ENCODE results near the gene VPS13A.
"Not testable (repeated sequence)": the region's sequence is repeated elsewhere in the genome, so short reads cannot be mapped to it uniquely, and the experiment has no call there.

Gene VPS13A

DNA sequence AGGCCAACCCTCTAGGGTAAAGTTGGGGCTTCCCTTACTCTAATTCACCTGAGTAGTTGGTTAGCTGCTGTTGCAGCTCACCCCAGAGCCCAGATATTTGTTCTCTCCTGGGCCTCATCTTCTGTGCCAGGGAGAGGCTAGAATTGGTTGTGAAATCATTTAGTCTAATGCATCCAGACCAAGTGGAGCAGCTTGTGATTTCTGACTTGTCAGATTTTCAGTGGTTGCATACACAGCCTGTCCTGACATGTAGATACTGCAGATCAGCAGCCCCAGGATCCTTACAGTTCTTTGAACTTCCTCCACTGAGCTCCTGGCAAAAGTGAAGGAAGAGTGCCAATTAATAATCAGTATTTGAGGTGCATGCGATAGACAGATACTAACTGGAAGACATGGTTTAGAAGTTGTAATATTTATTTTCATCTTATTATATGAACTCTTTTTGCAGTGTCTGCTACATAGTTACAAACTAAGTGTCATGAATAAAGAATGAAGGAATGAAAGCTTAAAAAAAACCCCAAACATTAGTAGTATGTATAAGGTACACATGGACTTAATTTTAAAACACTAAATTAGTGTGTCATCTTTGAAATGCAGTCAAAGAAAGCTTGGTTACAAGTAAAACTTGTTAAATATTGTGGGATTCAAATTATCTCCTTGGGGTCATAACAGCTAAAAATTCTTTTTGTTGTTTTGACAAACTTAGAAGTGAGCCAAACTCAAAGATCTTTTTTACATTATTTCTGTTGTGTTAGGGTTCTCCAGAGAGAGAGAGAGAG lies 128.5 kb downstream of the VPS13A start:
- no peak for DNase-seq

DNA sequence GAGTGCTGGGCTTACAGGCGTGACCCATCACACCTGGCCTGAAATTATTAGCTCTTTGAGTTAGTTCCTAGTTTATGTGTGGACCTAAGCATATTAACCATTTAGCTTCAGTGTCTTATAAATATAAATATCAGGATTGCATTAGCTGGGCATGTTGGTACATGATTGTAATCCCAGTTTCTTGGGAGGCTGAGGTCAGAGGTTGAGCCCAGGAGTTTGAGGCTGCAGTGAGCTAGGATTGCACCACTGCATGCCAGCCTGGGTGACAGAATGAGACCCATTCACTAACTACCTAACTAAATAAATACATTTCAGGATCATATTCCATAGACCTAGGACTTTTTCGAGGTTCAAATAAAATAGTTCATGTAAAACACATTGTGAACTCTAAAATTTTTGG lies 129.8 kb downstream of the VPS13A start:
- no peak for DNase-seq

DNA sequence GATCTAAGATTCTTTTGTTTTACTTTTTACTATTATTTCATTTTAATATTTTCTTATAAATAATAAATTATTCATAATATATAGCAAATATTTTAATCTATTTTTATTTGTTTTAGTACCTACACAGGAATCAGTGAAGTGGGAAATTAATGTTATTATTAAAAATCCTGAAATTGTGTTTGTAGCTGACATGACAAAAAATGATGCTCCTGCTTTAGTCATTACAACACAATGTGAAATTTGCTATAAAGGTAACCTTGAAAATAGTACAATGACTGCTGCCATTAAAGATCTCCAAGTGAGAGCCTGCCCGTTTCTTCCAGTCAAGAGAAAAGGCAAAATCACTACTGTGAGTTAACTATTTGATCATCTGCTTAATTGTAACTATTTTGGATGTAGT lies 138.7 kb downstream of the VPS13A start:
- DNase-seq: no peak

DNA sequence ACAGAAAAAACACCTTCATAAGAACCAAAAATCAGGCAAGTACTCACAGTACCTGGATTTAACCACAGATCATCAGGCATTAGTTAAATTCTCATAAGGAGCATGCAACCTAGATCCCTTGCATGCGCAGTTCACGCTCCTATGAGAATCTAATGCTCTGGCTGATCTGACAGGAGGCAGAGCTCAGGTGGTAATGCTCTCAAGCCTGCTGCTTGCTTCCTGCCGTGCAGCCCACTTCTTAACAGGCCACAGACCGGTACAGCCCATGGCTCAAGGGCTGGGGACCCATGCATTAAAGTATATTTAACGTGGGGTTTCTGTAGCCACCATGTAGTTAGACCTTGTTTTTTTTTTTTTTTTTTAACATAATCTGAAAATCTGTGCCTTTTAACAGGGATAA lies 147.7 kb downstream of the VPS13A start:
- no peak for DNase-seq

DNA sequence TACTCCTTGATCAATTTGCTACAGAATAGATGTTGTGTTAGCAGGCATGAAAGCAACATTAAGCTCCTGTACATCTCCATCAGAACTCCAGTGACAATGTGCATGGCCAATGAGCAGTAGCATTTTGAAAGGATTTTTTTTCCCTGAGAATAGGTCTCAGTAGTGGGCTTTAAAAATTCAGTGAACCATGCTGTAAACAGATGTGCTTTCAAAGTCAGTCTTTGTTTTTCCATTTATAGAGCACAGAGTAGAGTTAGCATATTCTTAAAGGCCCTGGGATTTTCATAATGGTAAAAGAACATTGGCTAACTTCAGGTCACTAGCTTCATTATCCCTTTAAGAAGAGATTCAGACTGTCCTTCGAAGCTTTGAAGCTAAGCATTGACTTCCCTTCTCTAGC lies 150.8 kb downstream of the VPS13A start:
- no peak for DNase-seq

DNA sequence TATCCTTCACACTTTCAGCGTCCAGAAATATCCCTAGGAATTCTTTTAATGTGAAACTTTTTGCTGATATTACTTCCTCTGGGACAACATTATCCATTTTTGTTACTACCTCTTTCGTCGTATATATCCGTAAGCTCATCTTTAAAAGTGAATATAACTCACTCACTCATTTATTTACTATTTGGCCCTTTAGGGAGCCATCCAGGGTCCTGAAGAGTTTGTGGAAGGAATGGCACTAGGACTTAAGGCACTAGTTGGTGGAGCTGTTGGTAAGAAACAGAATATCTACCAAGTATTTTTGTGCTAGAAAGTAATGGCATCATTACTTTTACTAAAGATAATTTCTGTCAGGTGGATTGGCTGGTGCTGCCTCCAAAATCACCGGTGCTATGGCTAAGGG lies 192.7 kb downstream of the VPS13A start:
- no peak for DNase-seq

DNA sequence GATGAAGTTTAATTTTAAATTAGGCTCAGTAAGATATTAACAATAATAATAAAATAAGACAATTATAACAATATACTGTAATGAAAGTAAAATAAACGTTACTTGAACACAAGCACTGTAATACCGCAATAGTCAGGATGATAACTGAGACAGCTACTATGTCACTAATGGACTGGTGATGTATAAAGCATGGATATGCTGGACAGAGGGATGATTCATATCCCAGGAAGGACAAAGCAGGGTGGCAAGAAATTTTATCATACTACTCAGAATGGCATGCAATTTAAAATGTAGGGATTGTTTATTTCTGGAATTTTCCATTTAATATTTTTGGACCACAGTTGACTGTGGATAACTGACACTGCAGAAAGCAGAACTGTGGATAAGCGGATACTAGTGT lies 196.9 kb downstream of the VPS13A start:
- DNase-seq: no peak

DNA sequence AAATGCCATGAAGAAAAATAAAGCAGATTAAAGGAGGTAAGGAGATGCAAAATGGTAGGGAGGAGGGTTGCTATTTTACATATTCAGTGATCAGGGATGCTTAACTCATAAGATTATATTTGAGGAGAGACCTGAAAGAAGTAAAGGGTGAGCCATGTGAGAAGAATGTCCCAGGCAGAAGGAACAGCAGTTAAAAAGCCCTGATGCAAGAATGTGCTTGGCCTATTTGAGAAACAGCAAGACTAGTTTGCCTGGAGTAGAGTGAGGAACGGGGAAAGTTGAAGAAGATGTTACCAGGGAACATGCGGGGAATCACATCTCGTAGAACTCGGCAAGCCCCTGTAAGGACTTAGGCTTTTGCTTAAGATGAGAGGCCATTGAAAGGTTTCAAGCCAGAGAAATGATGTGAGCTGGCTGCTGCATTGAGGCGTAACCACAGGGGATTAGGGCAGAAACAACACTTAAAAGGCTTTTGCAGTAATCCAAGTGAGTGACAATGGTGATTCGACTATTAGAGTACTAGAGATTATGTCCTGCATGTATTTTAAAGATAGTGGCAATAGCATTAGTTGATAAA lies 198.7 kb downstream of the VPS13A start:
- no peak for DNase-seq

DNA sequence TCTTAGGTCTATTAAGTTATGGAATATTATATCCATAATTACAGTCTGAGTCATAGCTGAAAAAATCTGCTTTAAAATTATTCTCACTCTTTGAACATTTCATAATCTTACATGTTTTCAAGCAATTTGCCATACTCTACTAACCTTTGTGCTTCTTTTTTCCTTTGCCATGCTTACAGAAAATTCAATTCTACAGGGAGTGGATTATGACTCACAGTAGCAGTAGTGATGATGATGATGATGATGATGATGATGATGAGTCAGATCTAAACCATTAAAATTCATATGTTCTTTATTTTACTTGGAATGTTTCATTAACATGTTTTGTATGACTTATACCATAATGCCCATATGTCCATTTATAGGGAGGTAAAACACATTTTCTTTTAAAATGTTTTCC lies 207.1 kb downstream of the VPS13A start:
- DNase-seq: no peak

DNA sequence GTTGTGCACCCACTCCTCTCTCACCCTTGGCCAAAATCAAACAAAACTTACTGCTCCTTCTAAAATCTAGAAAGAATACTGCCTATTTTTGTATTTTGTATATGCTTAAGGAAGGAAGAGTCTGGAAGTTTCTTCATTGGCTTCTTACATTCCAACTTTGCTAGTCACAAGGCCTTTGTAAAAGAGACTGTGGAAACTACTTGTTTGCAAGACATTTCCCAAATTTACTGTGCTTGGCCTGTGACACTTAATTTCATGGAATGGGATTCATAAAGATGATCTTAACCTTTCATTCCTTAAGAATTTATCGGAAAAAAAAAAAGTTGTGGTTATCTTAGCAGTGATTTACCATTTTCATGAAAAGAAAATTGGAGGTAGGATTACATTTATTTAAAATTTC lies 208.9 kb downstream of the VPS13A start:
- DNase-seq: no peak

DNA sequence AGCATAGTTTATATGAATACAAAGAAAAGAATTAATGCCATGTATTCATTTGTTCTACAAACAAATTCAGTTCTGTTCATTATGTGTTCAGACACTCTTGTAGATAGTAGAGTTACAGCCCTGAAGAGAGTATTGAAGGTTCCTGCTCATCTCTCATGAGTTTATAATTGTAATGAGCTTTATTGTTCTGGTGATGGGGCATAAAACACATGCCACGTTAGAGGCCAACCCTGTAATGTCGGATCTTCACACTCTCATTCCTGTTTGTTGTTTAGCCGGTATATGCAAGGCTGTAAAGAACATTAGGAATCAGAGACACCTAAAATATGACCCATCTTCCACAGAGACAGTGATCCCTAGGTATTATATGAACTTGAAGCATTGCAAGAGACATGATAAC lies 214.5 kb downstream of the VPS13A start:
- DNase-seq: no peak

DNA sequence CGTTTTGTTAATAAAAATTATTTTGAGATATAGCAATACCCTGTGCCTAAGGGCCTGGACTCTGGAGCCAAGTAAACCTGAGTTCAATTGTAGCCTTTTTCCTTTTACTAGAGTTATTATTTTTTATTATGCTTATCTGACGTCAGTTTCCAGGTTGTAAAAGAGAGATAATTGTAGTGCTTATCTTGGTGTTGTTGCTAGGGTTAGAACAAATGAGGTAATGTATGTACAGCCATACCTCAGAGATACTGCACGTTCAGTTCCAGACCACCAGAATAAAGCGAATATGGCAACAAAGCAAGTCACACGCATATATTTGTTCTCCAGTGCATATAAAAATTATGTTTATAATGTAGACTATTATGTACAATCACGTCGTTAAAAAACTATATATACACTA lies 215.0 kb downstream of the VPS13A start:
- no peak for DNase-seq

DNA sequence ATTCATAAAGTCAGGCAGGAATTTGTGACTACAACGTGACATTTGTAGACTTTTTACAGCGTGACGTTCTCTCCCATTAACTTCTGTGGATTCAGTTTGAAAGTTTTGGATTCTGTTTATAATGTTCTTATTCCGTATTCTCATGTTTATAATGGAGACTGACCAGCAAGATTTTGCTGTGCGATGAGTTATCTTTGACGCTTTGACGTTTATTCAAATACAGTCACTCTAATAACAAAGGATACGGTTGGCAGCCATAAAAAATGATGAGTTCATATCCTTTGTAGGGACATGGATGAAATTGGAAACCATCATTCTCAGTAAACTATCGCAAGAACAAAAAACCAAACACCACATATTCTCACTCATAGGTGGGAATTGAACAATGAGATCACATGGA lies 221.2 kb downstream of the VPS13A start:
- not testable (repeated sequence) for DNase-seq

DNA sequence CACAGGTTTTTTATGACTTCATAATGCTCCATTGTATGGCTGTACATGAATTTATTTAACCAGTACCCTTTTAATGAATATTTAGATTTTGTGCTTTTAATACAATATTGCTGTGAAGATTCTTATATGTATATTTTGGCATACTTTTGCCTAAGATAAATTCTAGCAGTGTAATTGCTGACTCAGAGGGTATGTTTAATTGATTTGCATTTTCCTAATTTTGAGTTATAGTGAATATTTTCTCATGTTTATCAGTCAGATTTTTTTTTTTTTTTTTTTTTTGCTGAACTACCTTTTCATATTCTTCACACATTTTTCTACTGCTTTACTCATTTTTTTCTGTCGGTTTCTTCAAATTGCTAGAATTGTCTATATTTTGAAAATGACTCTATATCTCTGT lies 222.6 kb downstream of the VPS13A start:
- DNase-seq: no peak

DNA sequence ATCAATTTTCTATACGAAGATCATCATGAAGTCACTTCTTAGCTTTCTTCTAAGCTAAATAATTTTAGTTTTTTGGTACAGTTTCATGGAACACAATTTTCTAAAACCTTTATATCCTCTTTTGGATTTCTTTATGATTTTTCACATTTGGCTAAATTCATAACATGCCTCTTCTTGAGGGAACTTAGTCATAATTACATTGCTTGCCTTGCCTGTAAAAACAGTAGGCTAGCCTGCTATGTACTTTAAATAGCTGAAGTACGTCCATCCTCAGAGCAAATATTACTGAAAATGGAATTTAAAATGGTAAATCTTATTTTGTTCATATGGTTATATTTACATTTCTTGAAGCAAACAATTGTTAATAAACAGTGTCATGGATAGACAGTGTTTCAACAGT lies 225.0 kb downstream of the VPS13A start:
- DNase-seq: no peak

DNA sequence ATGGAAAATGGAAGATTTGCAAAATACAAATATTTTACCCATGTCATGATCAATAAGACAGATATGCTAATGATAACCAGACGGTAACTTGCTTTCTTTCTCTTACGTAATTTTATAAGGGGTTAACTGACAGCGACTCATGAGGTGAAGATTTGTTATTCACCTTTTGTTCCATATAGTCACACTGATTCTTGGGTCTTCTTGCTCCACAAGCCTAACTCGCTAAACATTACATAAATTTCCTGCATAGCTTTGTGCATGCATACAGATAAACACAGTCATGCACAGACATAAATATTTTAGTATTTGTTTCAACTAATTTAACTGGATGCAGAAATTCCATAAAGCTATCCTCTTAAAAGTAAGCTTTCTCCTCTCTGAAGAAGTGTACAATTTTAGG lies 225.9 kb downstream of the VPS13A start:
- DNase-seq: no peak

DNA sequence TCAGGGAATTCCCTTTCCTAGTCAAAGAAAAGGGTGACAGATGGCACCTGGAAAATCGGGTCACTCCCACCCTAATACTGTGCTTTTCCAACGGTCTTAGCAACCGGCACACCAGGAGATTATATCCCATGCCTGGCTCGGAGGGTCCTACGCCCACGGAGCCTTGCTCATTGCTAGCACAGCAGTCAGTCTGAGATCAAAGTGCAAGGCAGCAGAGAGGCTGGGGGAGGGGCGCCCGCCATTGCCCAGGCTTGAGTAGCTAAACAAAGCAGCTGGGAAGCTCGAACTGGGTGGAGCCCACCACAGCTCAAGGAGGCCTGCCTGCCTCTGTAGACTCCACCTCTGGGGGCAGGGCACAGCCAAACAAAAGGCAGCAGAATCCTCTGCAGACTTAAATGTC lies 231.2 kb downstream of the VPS13A start:
- not testable (repeated sequence) for DNase-seq

DNA sequence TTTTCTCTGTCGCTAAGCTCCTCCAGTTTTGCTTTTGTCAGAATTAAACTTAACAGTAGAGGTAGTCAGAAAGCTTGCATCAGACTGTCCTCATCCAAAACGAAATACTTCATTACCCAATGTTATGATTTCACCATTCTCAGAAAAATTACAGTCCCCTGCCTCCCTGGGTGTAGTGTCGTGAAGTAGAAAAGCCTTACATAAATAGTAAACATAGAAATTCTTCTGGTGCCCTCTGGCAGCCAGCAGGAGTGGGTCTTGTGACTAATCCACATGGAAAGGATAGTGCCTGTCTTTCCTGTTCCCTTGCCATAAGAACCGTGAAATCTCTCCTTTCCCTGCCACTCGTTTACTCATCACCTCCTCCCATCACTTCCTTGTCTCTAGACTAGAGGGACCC lies 240.2 kb downstream of the VPS13A start:
- DNase-seq: no peak

DNA sequence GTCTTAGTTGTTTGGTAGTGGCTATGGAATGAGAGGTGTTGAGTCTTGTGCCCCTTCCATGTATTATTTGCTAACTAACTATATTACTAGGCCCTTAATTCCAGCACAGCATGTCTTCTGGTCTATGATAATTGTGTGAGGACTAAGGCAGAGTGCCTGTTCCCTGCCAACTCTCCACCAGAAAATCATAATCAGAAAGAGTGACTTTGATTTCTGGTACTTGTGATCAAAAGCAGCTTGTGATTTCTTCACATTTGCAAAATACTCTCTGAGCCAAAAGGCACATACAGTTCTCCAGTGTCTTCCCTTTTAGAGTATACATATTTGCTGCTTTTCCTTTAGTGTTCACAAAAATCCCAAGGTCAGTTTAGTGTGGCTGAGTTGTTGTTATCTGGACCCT lies 240.9 kb downstream of the VPS13A start:
- no peak for DNase-seq

DNA sequence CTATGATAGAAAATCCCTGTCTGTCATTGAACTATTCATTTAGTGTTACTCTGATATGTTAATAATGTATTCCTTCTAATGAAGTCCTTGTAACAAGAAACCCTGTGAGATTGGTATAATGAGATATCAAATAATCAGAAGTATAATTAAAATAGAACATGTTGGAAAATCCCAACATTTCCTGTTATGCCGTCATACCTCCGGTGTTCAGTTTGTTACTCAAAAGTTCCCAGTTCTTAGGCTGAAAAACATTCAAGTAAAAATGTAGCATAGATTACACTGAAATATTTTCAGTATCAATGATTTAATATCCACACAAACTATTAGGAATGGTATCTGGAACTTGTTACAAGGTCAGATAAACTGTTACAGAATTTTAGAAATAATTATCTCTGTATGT lies 243.3 kb downstream of the VPS13A start:
- DNase-seq: no peak

DNA sequence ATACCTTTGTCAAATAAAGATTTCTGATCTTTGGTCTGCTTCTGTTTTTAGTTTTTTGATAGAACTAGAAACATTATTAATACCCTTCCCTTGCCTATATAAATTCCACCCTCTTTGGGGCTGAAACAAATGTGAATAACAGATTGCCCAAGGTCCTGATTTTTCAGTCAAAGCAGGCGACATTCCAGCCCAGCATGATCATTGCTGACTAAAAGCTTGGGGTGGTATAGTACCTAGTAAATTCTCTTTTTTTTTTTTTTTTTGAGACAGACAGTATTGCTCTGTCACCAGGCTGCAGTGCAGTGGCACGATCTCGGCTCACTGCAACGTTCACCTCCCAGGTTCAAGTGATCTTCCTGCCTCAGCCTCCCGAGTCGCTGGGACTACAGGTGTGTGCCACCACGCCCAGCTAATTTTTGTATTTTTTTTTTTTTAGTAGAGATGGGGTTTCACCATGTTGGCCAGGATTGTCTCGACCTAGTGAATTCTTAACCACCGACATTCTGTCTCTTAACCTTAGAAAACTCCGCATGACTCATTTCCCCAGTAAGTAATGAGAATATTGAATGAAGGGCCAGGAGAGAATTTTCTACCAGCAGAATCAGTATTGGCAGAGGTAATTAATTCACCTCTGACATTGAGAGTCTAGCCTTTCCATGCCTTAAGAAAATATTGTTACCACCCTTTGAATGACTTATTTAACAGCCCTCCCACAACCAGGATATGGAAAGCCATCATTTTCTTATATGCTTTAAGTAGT lies 244.4 kb downstream of the VPS13A start:
- no peak for DNase-seq

DNA sequence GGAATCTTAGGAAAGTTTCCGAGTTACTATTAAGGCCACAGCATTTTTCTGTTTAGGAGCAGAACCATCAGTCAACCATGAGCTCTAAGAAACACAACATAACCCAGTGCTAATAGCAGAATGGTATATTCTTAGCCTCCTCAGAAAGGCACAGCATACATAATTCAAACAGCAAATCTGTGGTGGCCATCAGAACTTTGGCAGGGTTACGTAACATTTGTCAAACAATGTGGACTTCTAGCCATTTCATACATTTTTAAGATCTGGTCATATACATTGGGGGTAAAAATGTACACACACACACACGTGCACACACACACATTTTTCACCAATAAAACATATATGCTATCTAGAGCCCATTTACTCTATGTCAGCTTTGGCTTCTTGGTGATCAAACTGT lies 245.6 kb downstream of the VPS13A start:
- DNase-seq: no peak

DNA sequence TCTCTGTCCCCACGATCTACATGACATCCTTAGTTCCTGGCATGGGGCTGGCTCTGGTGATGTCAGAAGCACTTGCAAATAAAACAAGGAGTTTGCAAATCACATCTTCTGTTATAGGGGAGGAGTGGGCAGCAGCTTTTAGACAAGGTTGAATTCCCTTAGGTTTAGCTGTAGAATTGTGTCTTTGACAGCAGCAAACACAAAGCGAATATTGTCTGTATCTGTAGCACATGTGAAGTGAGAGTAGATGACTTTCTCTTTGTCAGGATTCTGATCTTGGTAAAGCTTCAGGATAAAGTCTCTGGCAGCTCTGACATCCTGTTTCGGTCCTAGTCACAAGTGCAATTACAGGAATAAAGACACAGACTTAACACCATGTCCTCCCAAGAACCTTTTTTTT lies 246.5 kb downstream of the VPS13A start:
- DNase-seq: no peak

DNA sequence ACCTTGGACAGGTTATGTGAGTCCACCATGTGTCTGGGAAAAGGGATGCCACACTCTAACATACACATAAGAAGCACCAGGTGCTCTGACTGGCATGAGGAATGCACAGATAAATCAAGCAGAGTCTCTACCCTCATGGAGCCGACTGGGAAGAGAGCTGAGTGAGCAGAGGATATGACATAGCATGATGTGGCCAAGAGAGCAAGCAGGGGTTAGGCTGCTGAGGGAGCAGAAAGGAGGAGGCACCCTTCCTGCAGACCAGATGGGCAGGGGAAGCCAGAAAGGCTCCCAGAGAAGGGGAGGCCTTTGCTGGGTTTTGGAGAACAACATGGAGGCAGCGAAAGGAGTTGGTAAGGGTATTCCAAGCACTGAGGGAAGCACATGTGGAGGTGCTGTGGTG lies 247.7 kb downstream of the VPS13A start:
- no peak for DNase-seq

Measured in activated naive CD4-positive, alpha-beta T cell treated with Interleukin-2 at 50 U/mL for 16 hours (primary cell).